HCT116 (cell line): Measurements from ENCODE around the gene ST3GAL3. TPM values are rescaled to one million over a fixed set of nuclear protein-coding genes. Genes with fewer than 3 reads are reported as not detected.

Source experiments
- ATAC-seq: fragments of 200-7000 bp; cut with Tn5 transposase; 2 replicates; pipeline ENCODE4 v1.9.1; 2020; ENCODE audit warnings: mild to moderate bottlenecking, moderate library complexity
- BruUV-seq: library from RNA; stranded (reverse); fragments of 400-500 nt; replicated peaks from 2 replicates; lab custom pipeline; 2021; lab: Mats Ljungman, UMichigan
- CTCF ChIA-PET: fragments of 300-600 bp; sonication (Branson Sonifier 250); formaldehyde crosslinking; loops from one replicate; lab custom pipeline; 2021; ENCODE audit warnings: antibody characterized with exemption; lab: Charles Lee
- POLR2A ChIA-PET: fragments of 300-600, 350-600 bp; sonication (Branson Sonifier 250); formaldehyde crosslinking; loops from one replicate; lab custom pipeline; 2021; ENCODE audit warnings: antibody characterized with exemption; lab: Charles Lee
- RAD21 ChIA-PET, 2 experiments: fragments of 300-600 bp; sonication (Branson Sonifier 250); formaldehyde crosslinking; loops; one replicate each; lab custom pipeline; 2023; ENCODE audit warnings: low total read pairs in 2 of 2; ENCODE audit not compliant: uncharacterized antibody in 2 of 2, unreplicated experiment in 2 of 2, low non-redundant PET in 1 of 2; lab: Charles Lee
- DNase-seq: peaks from one replicate; pipeline ENCODE4 v3.0.0-alpha.2; 2010; ENCODE audit warnings: low read depth, low spot score
- H2AFZ ChIP-seq: fragments of 200-600 bp; shearing (Covaris generic), sonication (generic); 2 replicates; pipeline ENCODE4 v1.6.1; 2017; ENCODE audit warnings: low read depth, mixed run types, mixed read lengths, antibody characterized with exemption, low read length; ENCODE audit not compliant: poor library complexity, severe bottlenecking
- H3K27ac ChIP-seq: 2 replicates; pipeline ENCODE4 v1.5.1; 2012; ENCODE audit warnings: low read depth, low read length
- H3K27me3 ChIP-seq: fragments of 200-600 bp; sonication (generic); 2 replicates; pipeline ENCODE4 v1.6.1; 2016; ENCODE audit warnings: mixed run types, low read length, mixed read lengths; ENCODE audit not compliant: insufficient read depth
- H3K36me3 ChIP-seq, 2 experiments: fragments of 200-500 bp in 1 of 2; fragments of 200-600 bp in 1 of 2; sonication (Bioruptor generic) in 1 of 2; sonication (generic) in 1 of 2; 2 replicates each; pipeline versions ENCODE4 v1.5.1 to v1.6.1; 2014 to 2016; ENCODE audit warnings: low read length in 2 of 2, inconsistent platforms in 1 of 2, mixed read lengths in 1 of 2, mixed run types in 1 of 2; ENCODE audit not compliant: insufficient read depth in 2 of 2, control insufficient read depth in 1 of 2
- H3K4me1 ChIP-seq, 2 experiments: fragments of 200-600 bp in 1 of 2; sonication (generic) in 1 of 2; 2 replicates each; pipeline versions ENCODE4 v1.5.1 to v1.6.1; 2012 to 2017; ENCODE audit warnings: low read length in 2 of 2, inconsistent platforms in 1 of 2, mild to moderate bottlenecking in 1 of 2, mixed read lengths in 1 of 2, mixed run types in 1 of 2, moderate library complexity in 1 of 2; ENCODE audit not compliant: insufficient read depth in 2 of 2, control insufficient read depth in 1 of 2
- H3K4me2 ChIP-seq: fragments of 200-600 bp; sonication (generic); 2 replicates; pipeline ENCODE4 v1.6.1; 2017; ENCODE audit warnings: mixed run types, low read length, mixed read lengths
- H3K4me3 ChIP-seq, 2 experiments: fragments of 200-600 bp in 1 of 2; sonication (generic) in 1 of 2; replicated peaks in 1 of 2; 2 replicates each; pipeline ENCODE4 v1.5.1; 2011 to 2016; ENCODE audit warnings: low read length in 2 of 2, control low read depth in 1 of 2, low read depth in 1 of 2, mild to moderate bottlenecking in 1 of 2, mixed read lengths in 1 of 2, mixed run types in 1 of 2
- H3K79me2 ChIP-seq: fragments of 200-600 bp; sonication (generic); 2 replicates; pipeline ENCODE4 v1.6.1; 2017; ENCODE audit warnings: mild to moderate bottlenecking, mixed run types, low read length, moderate library complexity, mixed read lengths; ENCODE audit not compliant: insufficient read depth
- H3K9ac ChIP-seq: fragments of 200-600 bp; sonication (generic); 2 replicates; pipeline ENCODE4 v1.6.1; 2016; ENCODE audit warnings: low read length, mixed read lengths
- H3K9me2 ChIP-seq: fragments of 200-600 bp; sonication (generic), shearing (Covaris generic); 2 replicates; pipeline ENCODE4 v1.6.1; 2017; ENCODE audit warnings: mixed run types, mild to moderate bottlenecking, moderate library complexity; ENCODE audit not compliant: insufficient read depth
- H3K9me3 ChIP-seq, 2 experiments: fragments of 200-500 bp in 1 of 2; fragments of 200-600 bp in 1 of 2; sonication (Bioruptor generic) in 1 of 2; sonication (generic) in 1 of 2; 2 replicates each; pipeline ENCODE4 v1.6.1; 2014 to 2017; ENCODE audit warnings: low read length in 2 of 2, mixed read lengths in 2 of 2, inconsistent platforms in 1 of 2, low read depth in 1 of 2, mild to moderate bottlenecking in 1 of 2, mixed run types in 1 of 2, moderate library complexity in 1 of 2; ENCODE audit not compliant: control insufficient read depth in 1 of 2, insufficient read depth in 1 of 2
- H4K20me1 ChIP-seq: fragments of 200-600 bp; sonication (generic), shearing (Covaris generic); 2 replicates; pipeline ENCODE4 v1.6.1; 2017; ENCODE audit warnings: mixed run types, mild to moderate bottlenecking, moderate library complexity; ENCODE audit not compliant: insufficient read depth
- CBX3 ChIP-seq: IDR thresholded peaks from 2 replicates; pipeline ENCODE4 v1.6.1; 2012; ENCODE audit warnings: low read depth
- CEBPB ChIP-seq: IDR thresholded peaks from 2 replicates; pipeline ENCODE4 v1.6.1; 2012; ENCODE audit warnings: low read depth
- EGR1 ChIP-seq: IDR thresholded peaks from 2 replicates; pipeline ENCODE4 v1.6.1; 2012; ENCODE audit warnings: low read depth
- ELF1 ChIP-seq: IDR thresholded peaks from 2 replicates; pipeline ENCODE4 v1.6.1; 2012; ENCODE audit warnings: low read depth, borderline replicate concordance
- EZH2phosphoT487 ChIP-seq: fragments of 200-600 bp; IDR thresholded peaks from 2 replicates; pipeline ENCODE4 v1.6.1; 2018; ENCODE audit warnings: antibody characterized with exemption, borderline replicate concordance
- FOSL1 ChIP-seq: IDR thresholded peaks from 2 replicates; pipeline ENCODE4 v1.6.1; 2012; ENCODE audit warnings: low read depth
- JUND ChIP-seq: IDR thresholded peaks from 2 replicates; pipeline ENCODE4 v1.6.1; 2012
- POLR2A ChIP-seq: IDR thresholded peaks from 2 replicates; pipeline ENCODE4 v1.7.0; 2011; ENCODE audit warnings: borderline replicate concordance; ENCODE audit not compliant: insufficient read depth, insufficient read length; ENCODE audit errors: extremely low read depth
- POLR2AphosphoS5 ChIP-seq: IDR thresholded peaks from 2 replicates; pipeline ENCODE4 v1.6.1; 2011; ENCODE audit warnings: mild to moderate bottlenecking, low read depth, low read length, moderate library complexity
- RAD21 ChIP-seq: IDR thresholded peaks from 2 replicates; pipeline ENCODE4 v1.6.1; 2012; ENCODE audit warnings: low read depth, mild to moderate bottlenecking
- SIN3A ChIP-seq: IDR thresholded peaks from 2 replicates; pipeline ENCODE4 v1.6.1; 2012; ENCODE audit warnings: low read depth
- SP1 ChIP-seq: IDR thresholded peaks from 2 replicates; pipeline ENCODE4 v1.6.1; 2012; ENCODE audit warnings: low read depth
- SRF ChIP-seq: IDR thresholded peaks from 2 replicates; pipeline ENCODE4 v1.6.1; 2012; ENCODE audit warnings: low read depth
- TCF7L2 ChIP-seq: IDR thresholded peaks from 2 replicates; pipeline ENCODE4 v1.7.0; 2011; ENCODE audit warnings: borderline replicate concordance, inconsistent platforms; ENCODE audit not compliant: insufficient read depth, insufficient read length; ENCODE audit errors: extremely low read depth
- YY1 ChIP-seq: IDR thresholded peaks from 2 replicates; pipeline ENCODE4 v1.6.1; 2011; ENCODE audit warnings: low read length, low read depth, moderate library complexity, mild to moderate bottlenecking; ENCODE audit not compliant: insufficient replicate concordance; ENCODE audit errors: extremely low read depth
- ZFX ChIP-seq: fragments of 450-650 bp; IDR thresholded peaks from 2 replicates; pipeline ENCODE4 v1.6.1; 2017
- ZNF274 ChIP-seq: fragments of 200-500 bp; sonication (Bioruptor generic); IDR thresholded peaks from 2 replicates; pipeline ENCODE4 v1.6.1; 2014; ENCODE audit warnings: mild to moderate bottlenecking, low read depth, low read length, inconsistent platforms
- intact Hi-C: fragments of 100-400 bp; cut with micrococcal nuclease; formaldehyde crosslinking; loops from 2 replicates; pipeline ENCODE4 v1.10.0; 2022
- total RNA-seq: library from RNA; stranded (reverse); gene quantifications from one replicate; pipeline ENCODE4 v1.2.1, GENCODE V29; 2021; ENCODE audit not compliant: unreplicated experiment
- TF ChIP-seq, protein P1 (sequence below): IDR thresholded peaks from 2 replicates; pipeline ENCODE4 v1.6.1; 2012; ENCODE audit warnings: low read depth
- TF ChIP-seq, protein P2 (sequence below), 3 experiments: fragments of 200-600 bp in 1 of 3; sonication (generic) in 1 of 3; IDR thresholded peaks in 2 of 3; conservative IDR thresholded peaks in 1 of 3; 2 replicates each; pipeline ENCODE4 v1.5.1; 2012 to 2017; ENCODE audit warnings: low read depth in 2 of 3, low read length in 2 of 3, antibody characterized with exemption in 1 of 3, borderline replicate concordance in 1 of 3, control low read depth in 1 of 3, mild to moderate bottlenecking in 1 of 3, mixed read lengths in 1 of 3, mixed run types in 1 of 3, moderate library complexity in 1 of 3; ENCODE audit not compliant: insufficient read depth in 1 of 3
- TF ChIP-seq, protein P3 (sequence below): IDR thresholded peaks from 2 replicates; pipeline ENCODE4 v1.6.1; 2012

The ST3GAL3 gene
- total RNA-seq, 1 experiment from 2014 or later, result 7.2 TPM

DNA sequence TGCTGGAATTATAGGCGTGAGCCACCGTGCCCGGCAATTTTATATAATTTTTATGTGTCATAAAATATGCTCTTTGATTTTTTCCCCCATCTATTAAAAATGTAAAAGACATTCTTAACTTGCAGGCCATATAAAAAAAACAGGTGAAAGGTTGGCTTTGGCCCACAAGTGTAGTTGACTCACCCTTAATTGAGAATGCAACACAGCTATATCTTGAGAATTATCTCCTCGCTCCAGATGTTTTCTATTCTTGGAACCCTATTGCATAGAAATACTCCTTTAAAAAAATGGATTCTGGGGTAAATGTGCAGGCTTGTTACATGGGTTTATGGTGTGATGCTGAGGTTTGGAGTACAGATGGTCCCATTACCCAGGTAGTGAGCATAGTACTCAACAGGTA is 112.0 kb downstream of the ST3GAL3 start:
- Histone ChIP-seq H3K27ac (no peak overlapping the region), H4K20me1 (no peaks in the 10 kb centered on the region), H2AFZ (no peak overlapping the region), H3K9ac (no peak overlapping the region), H3K79me2 (no peaks in the 10 kb centered on the region), H3K4me3 (no peak overlapping the region), H3K9me3 (no peaks in the 10 kb centered on the region), H3K4me2 (no peak overlapping the region), H3K4me1 (peaks cover 17 to 32% of the 10 kb centered on the region in 2 experiments), H3K36me3 (no peaks in the 10 kb centered on the region), H3K9me2 (no peaks in the 10 kb centered on the region), H3K27me3 (no peaks in the 10 kb centered on the region)
- CTCF ChIA-PET, result no interaction called here
- RAD21 ChIA-PET, result no interaction called here
- ATAC-seq (no peak), DNase-seq (no peak)
- TF ChIP-seq CBX3 (no peak), CEBPB (no peak), SRF (no peak), SIN3A (no peak), YY1 (no peak), JUND (no peak), POLR2AphosphoS5 (no peak), EGR1 (no peak), EZH2phosphoT487 (no peak), RAD21 (no peak), ZFX (no peak), ZNF274 (no peak), POLR2A (no peak), SP1 (no peak), TCF7L2 (no peak), FOSL1 (no peak), ELF1 (no peak)
- TF ChIP-seq, protein P1, sequence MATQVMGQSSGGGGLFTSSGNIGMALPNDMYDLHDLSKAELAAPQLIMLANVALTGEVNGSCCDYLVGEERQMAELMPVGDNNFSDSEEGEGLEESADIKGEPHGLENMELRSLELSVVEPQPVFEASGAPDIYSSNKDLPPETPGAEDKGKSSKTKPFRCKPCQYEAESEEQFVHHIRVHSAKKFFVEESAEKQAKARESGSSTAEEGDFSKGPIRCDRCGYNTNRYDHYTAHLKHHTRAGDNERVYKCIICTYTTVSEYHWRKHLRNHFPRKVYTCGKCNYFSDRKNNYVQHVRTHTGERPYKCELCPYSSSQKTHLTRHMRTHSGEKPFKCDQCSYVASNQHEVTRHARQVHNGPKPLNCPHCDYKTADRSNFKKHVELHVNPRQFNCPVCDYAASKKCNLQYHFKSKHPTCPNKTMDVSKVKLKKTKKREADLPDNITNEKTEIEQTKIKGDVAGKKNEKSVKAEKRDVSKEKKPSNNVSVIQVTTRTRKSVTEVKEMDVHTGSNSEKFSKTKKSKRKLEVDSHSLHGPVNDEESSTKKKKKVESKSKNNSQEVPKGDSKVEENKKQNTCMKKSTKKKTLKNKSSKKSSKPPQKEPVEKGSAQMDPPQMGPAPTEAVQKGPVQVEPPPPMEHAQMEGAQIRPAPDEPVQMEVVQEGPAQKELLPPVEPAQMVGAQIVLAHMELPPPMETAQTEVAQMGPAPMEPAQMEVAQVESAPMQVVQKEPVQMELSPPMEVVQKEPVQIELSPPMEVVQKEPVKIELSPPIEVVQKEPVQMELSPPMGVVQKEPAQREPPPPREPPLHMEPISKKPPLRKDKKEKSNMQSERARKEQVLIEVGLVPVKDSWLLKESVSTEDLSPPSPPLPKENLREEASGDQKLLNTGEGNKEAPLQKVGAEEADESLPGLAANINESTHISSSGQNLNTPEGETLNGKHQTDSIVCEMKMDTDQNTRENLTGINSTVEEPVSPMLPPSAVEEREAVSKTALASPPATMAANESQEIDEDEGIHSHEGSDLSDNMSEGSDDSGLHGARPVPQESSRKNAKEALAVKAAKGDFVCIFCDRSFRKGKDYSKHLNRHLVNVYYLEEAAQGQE, result no peak
- TF ChIP-seq, protein P2, sequence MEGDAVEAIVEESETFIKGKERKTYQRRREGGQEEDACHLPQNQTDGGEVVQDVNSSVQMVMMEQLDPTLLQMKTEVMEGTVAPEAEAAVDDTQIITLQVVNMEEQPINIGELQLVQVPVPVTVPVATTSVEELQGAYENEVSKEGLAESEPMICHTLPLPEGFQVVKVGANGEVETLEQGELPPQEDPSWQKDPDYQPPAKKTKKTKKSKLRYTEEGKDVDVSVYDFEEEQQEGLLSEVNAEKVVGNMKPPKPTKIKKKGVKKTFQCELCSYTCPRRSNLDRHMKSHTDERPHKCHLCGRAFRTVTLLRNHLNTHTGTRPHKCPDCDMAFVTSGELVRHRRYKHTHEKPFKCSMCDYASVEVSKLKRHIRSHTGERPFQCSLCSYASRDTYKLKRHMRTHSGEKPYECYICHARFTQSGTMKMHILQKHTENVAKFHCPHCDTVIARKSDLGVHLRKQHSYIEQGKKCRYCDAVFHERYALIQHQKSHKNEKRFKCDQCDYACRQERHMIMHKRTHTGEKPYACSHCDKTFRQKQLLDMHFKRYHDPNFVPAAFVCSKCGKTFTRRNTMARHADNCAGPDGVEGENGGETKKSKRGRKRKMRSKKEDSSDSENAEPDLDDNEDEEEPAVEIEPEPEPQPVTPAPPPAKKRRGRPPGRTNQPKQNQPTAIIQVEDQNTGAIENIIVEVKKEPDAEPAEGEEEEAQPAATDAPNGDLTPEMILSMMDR (IDR thresholded peaks at IDR 0.05 in 2 of 3, conservative IDR thresholded peaks at IDR 0.05 in 1 of 3; ENCODE audit: borderline replicate concordance in 1 of 3, insufficient read depth in 1 of 3, low read depth in 2 of 3, low read length in 2 of 3), result no peak
- TF ChIP-seq, protein P3, sequence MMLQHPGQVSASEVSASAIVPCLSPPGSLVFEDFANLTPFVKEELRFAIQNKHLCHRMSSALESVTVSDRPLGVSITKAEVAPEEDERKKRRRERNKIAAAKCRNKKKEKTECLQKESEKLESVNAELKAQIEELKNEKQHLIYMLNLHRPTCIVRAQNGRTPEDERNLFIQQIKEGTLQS, result no peak
- BruUV-seq, result no TSS peak
- POLR2A ChIA-PET, result interaction anchor here (0.8 kb wide), 1 partner anchor 115 kb away, joined by 3 read pairs; the partner anchor contains the start of gene ARTN
- intact Hi-C loops, result no loop called here
